ENCODE results near the gene EXOC2.
A peak's percentile ranks its signal among the peaks of the same experiment; 100 is the strongest.

EXOC2 gene

DNA sequence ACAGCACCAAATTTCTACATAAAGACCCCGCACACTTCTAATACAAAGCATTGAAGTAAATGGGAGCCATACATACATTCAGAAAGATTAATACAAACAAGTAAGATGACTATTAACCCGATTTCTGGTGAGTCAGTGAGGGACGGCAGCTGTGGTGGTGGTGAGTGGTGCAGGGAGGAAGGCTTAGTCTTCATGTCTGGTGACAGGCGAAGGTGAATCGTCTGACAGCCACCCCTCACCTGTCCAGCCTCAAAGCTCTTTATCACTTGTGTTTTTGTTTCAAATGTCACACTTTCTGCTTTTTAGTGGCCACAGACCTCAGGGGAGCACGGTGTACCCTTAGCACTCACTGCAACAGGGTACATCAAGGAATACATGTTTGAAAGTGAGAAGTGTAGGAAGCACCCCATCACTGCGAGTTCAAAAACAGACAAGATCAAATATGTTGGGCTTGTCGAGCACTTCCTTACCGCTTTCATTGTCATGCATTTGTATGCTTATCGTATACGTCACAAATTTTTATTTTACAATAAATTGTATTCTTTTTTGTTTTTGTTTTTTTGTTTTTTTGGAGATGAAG, 237.8 kb downstream of the EXOC2 start:
- peak; percentile 38 for DNase-seq

- DNase-seq, result no peak
Measured at GRCh38 chr6:454148-454991, 238.6 kb downstream of the EXOC2 start.

DNA sequence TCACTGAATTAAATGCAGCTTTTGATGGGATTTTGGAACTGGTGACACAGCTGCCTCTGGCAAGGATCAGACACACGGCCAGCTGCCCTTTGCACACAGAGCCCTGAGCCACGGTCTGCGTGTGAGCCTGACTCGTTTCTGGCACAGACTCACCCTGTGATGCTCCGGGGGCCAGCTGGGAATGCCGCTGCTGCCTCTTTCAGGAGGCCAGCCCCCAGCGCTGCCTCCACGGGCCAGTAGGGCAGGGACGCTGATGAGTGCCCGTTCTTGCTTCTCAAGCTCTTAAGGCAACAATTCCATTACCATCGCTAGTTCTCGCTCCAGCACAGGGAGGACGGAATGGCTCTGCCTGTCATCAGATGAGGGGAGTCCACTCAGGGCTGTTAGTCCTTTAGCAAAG, 239.8 kb downstream of the EXOC2 start:
- no peak for DNase-seq

- DNase-seq, result no peak
Measured at GRCh38 chr6:452301-453067, 240.5 kb downstream of the EXOC2 start.

GRCh38 chr6:451847-452246, 241.1 kb downstream of the EXOC2 start:
- no peak for DNase-seq

- no peak for DNase-seq
Measured at GRCh38 chr6:451336-451735, 241.6 kb downstream of the EXOC2 start.

DNA sequence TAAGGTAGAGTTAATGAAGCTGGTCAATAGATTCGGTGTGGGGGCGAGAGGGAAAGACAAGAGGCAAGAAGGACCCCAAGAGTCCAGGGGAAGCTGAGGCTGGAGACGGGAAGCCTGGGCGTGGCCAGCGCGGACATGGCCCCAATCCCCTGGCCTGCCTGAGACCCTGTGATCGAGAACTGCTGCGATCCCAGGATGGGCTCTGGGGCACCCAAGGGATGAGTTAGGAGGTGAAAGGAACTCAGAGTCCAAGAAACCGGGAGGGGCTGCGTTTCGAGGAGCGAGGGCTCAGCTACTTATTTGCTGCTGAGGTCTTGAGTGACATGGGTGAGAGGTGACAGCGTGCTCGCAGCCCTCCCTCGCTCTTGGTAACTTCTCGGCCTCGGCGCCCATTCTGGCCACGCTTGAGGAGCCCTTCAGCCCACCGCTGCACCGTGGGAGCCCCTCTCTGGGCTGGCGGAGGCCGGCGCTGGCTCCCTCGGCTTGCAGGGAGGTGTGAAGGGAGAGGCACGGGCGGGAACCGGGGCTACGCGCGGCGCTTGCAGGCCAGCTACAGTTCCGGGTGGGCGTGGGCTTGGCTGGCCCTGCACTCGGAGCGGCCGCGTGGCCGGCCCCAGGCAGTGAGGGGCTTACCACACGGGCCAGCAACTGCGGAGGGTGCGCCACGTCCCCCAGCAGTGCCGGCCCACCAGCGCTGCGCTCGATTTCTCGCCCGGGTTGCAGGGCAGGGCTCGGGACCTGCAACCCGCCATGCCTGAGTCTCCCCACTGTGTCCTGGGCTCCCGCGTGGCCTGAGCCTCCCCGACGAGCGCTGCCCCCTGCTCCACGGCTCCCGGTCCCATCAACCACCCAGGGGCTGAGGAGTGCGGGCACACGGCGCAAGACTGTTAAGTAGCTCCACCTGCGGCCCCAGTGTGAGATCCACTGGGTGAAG, 243.2 kb downstream of the EXOC2 start:
- no peak for DNase-seq

- DNase-seq, result no peak
Measured at GRCh38 chr6:449057-449430, 243.9 kb downstream of the EXOC2 start.

- no peak for DNase-seq
Measured at GRCh38 chr6:448296-449056, 244.5 kb downstream of the EXOC2 start.

GRCh38 chr6:447381-448165, 245.4 kb downstream of the EXOC2 start:
- peak; percentile 50 for DNase-seq

- peak; percentile 90 for DNase-seq
Measured at GRCh38 chr6:446418-447366, 246.2 kb downstream of the EXOC2 start.

GRCh38 chr6:445571-446417, 247.1 kb downstream of the EXOC2 start:
- peak; percentile 11 for DNase-seq

DNA sequence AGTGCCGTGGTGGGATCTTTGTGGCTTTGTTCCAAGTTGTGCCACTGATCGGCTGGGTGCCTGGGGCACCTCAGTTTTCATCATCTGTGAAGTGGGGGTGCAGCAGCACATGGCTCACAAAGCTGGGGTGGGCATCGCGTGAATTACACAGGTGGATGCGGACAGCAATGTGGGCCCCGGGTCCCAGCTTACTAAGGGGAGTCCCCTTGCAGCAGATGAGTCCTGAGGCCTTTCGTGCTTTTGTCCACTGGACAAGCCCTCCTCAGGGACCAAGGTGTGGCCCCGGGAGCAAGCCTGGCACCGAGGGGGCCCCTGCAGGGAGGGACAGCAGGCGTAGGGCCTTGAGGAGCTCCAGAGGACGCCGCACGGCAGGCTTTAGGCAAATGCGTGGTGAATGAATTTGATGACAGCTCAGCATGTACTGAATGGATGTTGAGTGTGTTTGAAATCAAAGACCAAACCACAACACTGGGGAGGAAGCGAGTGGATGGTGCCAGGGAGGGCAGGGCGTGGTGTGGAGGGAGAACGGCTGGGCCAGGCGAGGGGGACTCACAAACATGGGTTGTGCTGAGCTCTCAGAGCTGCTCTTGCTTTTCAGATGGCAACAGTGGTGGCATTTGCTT, 248.2 kb downstream of the EXOC2 start:
- peak; percentile 79 for DNase-seq

GRCh38 chr6:443621-444159, 249.2 kb downstream of the EXOC2 start:
- no peak for DNase-seq

DNA sequence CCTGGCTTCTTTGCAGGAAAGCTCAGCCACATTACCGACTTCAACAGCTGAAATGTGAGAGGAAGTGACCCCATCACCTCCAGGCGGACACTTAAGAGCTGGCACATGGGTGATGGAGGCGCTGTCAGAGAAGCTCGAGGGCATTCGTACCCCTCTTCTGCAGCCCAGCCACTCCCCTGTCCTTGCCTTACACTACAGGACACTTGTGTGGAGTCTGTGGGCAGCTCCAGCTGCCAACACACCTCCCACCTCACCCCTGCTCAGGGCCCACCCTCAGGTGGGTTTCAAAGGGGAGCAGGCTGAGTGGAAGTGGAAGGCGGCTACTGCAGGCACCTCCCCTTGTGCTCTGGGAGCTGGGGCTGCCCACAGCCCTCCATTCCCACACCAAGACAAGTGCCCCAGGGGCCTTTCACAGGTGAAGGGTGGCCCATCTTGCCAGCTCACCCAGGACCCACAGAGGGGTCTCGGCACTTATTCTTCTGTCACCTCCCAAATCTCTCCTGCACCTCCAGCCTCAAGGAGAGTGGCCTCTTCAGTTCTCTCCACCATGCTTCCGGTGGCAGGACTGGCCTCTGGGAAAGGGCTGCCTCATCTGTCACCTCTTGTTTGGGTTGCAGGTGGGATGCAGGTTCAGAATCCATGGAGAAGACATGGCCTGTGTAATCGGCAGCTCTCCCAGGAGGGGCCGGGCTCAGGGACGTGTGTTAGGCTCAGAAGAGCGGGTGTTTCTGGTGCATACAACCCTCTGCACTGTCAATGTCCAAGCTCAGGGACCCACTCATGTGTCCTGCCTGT, 251.6 kb downstream of the EXOC2 start:
- DNase-seq, result no peak

DNA sequence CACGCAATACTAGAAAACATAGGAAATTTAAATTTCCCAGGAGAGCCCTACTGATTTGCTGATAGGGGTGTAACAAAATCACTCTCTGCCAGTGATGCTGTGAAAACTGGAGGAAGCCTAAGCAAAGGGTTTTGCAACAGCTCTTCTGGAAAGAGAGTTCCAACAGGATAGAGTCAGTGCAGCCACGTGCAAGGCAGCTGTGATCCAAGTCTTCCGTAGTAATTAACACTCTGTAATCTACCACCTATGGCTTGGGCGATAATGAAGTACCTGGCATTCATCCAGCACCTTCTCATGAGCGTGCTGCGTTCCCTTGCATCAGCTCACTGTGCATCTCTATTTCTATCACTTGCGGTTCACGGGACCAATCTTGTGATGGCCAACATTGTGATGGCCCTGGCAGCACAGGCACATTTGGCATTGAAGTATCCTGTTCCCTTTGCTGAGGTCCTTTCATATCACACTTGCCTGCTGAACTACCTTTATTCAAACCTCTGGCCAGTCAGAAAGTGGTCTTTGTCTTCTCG, 253.2 kb downstream of the EXOC2 start:
- no peak for DNase-seq

DNA sequence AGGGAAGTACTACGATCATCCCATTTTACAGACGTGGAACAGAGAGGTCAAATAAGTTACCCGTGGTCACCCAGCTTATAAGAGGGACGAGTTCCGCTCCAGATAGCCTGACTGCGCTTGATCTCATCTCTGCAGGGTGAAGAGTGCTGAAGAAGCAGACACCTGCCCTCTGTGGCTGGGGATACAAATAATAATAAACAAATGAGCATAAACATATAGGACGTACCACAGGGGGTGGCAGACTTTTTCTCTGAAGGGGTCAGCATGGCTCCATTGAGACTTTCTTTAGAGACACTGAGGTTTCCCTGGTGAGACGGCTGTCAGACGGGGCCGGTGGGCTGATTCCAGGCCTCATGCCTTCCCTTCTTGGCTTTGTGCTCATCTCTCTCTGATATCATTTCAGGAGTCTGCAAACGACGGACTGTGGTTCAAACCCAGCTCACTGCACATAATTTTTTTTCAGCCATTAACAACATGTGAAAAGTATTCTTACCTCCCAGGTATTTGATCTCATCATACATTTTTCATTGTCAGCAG, 254.2 kb downstream of the EXOC2 start:
- no peak for DNase-seq
